ENCODE measurements around the gene NAT16. TPM values are rescaled to one million over a fixed set of nuclear protein-coding genes. Genes with fewer than 3 reads are reported as not detected.

Gene NAT16
- total and polyA plus RNA-seq, 2 of the 13 experiments (the other 11 are each of a cell fraction or from before 2014, with no cell fraction given) = 0.04 TPM; not detected in 1

GRCh38 chr7:101200862-101201599, 20.9 kb upstream of the NAT16 start, which contains the start of gene MOGAT3 (continued):
- TF ChIP-seq, protein P1, sequence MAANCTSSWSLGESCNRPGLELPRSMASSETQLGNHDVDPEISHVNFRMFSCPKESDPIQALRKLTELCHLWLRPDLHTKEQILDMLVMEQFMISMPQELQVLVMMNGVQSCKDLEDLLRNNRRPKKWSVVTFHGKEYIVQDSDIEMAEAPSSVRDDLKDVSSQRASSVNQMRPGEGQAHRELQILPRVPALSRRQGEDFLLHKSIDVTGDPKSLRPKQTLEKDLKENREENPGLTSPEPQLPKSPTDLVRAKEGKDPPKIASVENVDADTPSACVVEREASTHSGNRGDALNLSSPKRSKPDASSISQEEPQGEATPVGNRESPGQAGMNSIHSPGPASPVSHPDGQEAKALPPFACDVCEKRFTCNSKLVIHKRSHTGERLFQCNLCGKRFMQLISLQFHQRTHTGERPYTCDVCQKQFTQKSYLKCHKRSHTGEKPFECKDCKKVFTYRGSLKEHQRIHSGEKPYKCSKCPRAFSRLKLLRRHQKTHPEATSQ (CRISPR knock-in tag; IDR thresholded peaks at IDR 0.05; ENCODE audit: borderline replicate concordance) = no peak
- TF ChIP-seq TEAD3 (CRISPR knock-in tag; optimal IDR thresholded peaks at IDR 0.05; ENCODE audit: borderline replicate concordance) = peak; percentile 99
- TF ChIP-seq, protein P2, sequence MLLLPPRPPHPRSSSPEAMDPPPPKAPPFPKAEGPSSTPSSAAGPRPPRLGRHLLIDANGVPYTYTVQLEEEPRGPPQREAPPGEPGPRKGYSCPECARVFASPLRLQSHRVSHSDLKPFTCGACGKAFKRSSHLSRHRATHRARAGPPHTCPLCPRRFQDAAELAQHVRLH (CRISPR knock-in tag; IDR thresholded peaks at IDR 0.05; ENCODE audit: borderline replicate concordance, low read depth) = 0 out of 2 replicates have a peak, but pooled peaks have one; percentile 27
- no peak for TF ChIP-seq ZNF549 (CRISPR knock-in tag; IDR thresholded peaks at IDR 0.05)
- peak; percentile 42; the same call in 1 of the 2 replicates for TF ChIP-seq ZNF607 (CRISPR knock-in tag; IDR thresholded peaks at IDR 0.05; ENCODE audit: borderline replicate concordance)
- no peak for TF ChIP-seq SP1 (IDR thresholded peaks at IDR 0.05)
- TF ChIP-seq SP1 (CRISPR knock-in tag; IDR thresholded peaks at IDR 0.05) = peak; percentile 67; the same call in 1 of the 2 replicates
- TF ChIP-seq, protein P3, sequence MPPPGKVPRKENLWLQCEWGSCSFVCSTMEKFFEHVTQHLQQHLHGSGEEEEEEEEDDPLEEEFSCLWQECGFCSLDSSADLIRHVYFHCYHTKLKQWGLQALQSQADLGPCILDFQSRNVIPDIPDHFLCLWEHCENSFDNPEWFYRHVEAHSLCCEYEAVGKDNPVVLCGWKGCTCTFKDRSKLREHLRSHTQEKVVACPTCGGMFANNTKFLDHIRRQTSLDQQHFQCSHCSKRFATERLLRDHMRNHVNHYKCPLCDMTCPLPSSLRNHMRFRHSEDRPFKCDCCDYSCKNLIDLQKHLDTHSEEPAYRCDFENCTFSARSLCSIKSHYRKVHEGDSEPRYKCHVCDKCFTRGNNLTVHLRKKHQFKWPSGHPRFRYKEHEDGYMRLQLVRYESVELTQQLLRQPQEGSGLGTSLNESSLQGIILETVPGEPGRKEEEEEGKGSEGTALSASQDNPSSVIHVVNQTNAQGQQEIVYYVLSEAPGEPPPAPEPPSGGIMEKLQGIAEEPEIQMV (CRISPR knock-in tag; IDR thresholded peaks at IDR 0.05; ENCODE audit: low read depth) = peak; percentile 65; the same call in 1 of the 2 replicates
- TF ChIP-seq ZBTB1 (CRISPR knock-in tag; IDR thresholded peaks at IDR 0.05; ENCODE audit: borderline replicate concordance) = no peak
- TF ChIP-seq, protein P4, sequence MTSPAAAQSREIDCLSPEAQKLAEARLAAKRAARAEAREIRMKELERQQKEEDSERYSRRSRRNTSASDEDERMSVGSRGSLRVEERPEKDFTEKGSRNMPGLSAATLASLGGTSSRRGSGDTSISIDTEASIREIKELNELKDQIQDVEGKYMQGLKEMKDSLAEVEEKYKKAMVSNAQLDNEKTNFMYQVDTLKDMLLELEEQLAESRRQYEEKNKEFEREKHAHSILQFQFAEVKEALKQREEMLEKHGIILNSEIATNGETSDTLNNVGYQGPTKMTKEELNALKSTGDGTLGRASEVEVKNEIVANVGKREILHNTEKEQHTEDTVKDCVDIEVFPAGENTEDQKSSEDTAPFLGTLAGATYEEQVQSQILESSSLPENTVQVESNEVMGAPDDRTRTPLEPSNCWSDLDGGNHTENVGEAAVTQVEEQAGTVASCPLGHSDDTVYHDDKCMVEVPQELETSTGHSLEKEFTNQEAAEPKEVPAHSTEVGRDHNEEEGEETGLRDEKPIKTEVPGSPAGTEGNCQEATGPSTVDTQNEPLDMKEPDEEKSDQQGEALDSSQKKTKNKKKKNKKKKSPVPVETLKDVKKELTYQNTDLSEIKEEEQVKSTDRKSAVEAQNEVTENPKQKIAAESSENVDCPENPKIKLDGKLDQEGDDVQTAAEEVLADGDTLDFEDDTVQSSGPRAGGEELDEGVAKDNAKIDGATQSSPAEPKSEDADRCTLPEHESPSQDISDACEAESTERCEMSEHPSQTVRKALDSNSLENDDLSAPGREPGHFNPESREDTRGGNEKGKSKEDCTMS (CRISPR knock-in tag; conservative IDR thresholded peaks at IDR 0.05) = no peak
- TF ChIP-seq CENPBD1 (CRISPR knock-in tag; IDR thresholded peaks at IDR 0.05; ENCODE audit: borderline replicate concordance, low read depth) = no peak
- peak; percentile 26; the same call in 1 of the 2 replicates for TF ChIP-seq ZNF160 (CRISPR knock-in tag; IDR thresholded peaks at IDR 0.05)
- TF ChIP-seq SMARCC2 (IDR thresholded peaks at IDR 0.05) = no peak
- TF ChIP-seq KLF12 (CRISPR knock-in tag; IDR thresholded peaks at IDR 0.05; ENCODE audit: borderline replicate concordance) = peak; percentile 95
- peak; percentile 40 for TF ChIP-seq CREB1 (IDR thresholded peaks at IDR 0.05)
- no peak for TF ChIP-seq CREB1 (CRISPR knock-in tag; IDR thresholded peaks at IDR 0.05)
- no peak for TF ChIP-seq SUZ12 (IDR thresholded peaks at IDR 0.05; ENCODE audit: low read depth, low read length)
- no peak for TF ChIP-seq CENPT (CRISPR knock-in tag; IDR thresholded peaks at IDR 0.05; ENCODE audit: low read depth)
- peak; percentile 61; the same call in 1 of the 2 replicates for TF ChIP-seq HHEX (CRISPR knock-in tag; IDR thresholded peaks at IDR 0.05)
- no peak for TF ChIP-seq ZNF629 (CRISPR knock-in tag; conservative IDR thresholded peaks at IDR 0.05)
- TF ChIP-seq ZFP90 (CRISPR knock-in tag; IDR thresholded peaks at IDR 0.05; ENCODE audit: borderline replicate concordance) = peak; percentile 56; the same call in 1 of the 2 replicates
- no peak for TF ChIP-seq SOX6 (IDR thresholded peaks at IDR 0.05)
- TF ChIP-seq SOX6 (CRISPR knock-in tag; IDR thresholded peaks at IDR 0.05) = peak; percentile 81
- TF ChIP-seq, protein P5, sequence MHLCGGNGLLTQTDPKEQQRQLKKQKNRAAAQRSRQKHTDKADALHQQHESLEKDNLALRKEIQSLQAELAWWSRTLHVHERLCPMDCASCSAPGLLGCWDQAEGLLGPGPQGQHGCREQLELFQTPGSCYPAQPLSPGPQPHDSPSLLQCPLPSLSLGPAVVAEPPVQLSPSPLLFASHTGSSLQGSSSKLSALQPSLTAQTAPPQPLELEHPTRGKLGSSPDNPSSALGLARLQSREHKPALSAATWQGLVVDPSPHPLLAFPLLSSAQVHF (CRISPR knock-in tag; IDR thresholded peaks at IDR 0.05) = no peak
